Activated CD8-positive, alpha-beta memory T cell treated with anti-CD3 and anti-CD28 coated beads for 48 hours (primary cell): Measurements from ENCODE around the gene DCAF16.

Source experiments
- DNase-seq, 3 experiments: peaks; one replicate each; pipeline ENCODE4 v3.0.0-alpha.2; 2020; ENCODE audit warnings: low read depth in 2 of 3, low spot score in 2 of 3

Gene DCAF16

DNA sequence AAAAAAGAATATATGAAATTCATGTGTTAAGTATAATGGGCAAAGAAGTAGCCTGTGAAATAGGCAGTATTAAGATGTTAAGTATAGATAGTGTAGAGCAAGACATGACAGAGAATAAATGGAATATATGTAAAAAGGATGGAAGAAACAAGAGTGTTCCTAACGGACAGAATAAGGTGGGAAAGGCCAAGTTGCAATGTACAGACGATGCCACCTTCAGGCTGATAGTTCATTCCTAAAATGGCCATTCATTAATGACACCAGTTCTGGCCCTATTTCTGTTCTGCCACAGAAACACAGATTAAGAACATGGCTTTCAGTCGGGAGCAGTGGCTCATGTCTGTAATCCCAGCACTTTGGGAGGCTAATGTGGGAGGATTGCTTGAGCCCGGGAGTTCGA, 24.7 kb downstream of the DCAF16 start:
- DNase-seq = no peak

DNA sequence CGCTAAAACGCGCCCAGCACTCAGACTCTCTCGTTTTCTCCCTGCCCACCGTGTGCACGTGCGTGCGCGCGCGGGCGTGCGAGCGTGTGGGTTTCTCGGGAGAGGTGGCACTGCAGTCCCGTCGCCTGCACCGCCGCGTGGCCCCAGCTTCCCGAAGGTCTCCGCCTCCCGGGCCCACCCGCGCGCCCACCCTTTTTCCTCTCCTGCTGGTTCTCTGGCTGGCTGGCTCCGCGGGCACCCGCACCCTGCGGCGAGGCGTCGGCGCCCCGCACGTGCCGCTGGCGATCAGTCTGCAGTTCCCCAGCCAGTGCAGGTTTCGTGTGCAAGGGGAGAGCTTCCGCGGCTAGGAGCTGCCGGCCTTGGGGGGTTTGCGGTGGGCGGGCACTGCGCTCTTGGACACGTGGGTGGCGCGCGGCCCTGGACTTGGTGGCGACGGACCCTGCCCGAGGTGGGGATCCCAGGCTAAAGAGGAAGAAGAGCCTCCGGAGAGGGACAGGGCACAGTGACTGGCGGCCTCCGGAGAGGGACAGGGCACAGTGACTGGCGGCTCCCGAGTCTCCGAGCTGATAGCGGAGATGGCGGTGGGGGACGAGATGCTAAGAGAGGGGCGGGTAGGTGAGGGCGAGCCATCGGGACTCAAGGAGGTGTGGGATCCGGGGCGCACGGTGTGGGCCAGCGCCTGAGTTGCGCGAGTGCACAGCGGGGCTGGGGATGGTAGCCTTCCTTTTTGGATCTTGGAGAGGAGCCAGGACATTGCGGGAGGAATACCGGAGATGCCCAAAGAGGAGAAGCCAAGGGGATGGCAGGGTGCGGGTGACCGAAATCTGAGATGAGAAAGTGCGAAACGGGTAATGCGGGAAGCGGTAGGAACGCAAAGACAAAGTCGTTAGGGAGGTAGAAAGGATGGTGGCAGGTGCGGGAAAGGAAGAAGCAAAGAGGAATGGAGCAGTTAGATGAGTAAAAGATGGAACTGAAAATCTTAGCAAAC, 29.0 kb downstream of the DCAF16 start, which contains the start of gene FAM184B:
FAM184B (minus strand) TSS at position 322 of the 988 bp plus-strand sequence. CDS start 322 bp downstream, outside the sequence.
- DNase-seq = no peak

DNA sequence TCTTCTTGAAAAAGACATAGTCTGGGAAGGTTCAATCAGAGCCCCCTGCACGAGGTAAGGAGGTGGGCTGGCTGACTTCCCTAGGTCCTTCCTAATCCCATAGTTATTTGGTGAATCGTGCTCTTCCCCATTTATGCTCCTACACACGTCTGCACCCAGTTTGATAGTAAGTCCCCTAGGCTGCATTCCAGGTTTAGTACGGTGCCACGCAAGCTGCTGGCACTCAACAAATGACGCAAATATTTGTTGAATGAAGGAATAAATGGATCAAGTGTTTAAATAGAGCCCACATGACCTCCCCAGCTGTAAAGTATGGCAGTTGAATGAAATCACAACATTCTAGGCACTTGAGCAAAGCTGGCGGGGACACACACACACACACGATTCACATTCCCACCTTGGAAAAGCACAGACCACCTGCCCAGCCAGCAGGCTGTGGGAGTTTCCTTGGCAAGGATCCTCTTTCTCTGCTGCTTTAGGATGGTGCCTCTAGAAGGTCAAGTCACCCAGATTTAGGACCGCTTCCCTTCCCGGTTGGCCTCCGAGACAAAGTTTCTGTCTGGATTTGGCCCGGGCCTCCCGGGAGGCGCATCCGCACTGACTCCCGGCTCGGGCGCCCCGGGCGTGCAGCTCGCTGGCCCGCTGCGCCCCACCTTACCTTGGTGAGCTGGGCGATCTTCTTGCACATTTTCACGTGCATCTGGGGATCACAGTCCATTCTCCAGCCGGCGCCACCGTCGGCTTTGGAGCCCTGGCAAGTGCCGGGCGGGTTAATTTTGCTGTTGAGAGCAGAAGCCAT, 29.9 kb downstream of the DCAF16 start:
- DNase-seq = no peak

DNA sequence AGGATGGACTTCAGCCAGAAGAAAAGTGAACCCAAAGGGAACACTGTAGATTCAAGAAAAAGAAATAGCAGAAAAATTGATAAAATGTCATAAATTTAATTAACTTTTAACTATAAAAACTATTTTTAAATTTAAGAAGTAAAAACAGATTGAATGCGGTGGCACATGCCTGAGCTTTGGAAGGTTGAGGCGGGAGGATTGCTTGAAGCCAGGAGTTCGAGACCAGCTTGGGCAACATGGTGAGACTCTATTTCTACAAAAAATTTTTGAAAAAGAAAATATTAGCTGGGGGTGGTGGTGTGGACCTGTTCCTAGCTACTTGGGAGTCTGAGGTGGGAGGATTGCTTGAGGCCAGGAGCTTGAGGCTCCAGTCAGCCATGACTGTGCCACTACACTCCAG, 32.1 kb downstream of the DCAF16 start:
- no peak for DNase-seq

DNA sequence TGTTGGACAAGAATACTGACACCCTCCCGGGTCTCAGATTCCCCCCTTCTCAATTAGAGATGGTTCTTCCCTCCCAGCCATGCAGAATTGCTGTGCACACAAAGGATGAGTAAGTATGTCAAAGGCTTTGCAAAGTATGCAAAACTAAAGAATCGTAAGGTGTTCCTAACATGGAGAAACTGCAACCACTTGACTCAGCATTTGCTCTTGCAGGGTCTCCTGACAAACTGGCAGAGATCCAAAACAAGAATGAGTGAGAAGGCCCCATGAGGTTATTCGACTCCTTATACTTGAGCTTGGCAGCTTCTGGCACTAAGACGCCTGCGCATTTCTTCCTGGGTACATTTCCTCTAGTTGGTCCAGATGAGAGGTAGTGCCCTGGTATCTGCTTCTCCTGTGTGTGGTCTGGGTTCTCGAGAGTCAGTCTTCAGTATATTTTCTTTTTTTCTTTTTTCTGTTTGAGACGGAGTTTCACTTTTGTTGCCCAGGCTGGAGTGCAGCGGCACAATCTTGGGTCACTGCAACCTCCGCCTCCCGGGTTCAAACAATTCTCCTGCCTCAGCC, 37.3 kb downstream of the DCAF16 start:
- DNase-seq = no peak

DNA sequence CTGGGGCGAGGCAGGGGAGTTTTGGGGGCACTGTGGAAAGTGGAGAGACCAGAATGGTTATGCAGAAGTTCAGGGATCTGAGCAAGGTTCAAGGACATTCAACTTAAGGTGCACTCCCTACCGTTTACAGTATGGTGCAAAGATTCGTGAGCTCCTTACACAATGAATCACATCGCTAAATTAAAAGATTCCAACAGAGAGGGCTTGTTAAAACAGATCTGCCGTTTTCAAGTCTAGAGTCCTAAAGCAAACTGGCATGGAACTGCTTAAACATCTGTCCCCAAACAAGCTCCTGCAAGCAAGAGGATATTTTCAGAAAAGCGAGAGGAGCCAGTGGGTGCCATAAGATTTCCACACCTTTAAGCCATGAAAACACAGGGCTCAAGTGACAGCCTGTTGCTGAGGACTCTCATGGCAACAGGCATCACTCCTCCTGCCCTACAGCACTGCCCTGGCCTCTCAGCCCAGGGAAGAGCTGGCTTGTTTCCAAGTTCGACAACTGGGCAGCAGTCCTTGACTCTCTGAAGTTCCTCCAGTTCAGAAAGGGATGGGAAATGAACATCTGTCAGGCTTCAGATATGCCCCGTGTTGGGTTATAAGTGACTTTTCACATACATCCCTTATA, 39.2 kb downstream of the DCAF16 start:
- DNase-seq = no peak

DNA sequence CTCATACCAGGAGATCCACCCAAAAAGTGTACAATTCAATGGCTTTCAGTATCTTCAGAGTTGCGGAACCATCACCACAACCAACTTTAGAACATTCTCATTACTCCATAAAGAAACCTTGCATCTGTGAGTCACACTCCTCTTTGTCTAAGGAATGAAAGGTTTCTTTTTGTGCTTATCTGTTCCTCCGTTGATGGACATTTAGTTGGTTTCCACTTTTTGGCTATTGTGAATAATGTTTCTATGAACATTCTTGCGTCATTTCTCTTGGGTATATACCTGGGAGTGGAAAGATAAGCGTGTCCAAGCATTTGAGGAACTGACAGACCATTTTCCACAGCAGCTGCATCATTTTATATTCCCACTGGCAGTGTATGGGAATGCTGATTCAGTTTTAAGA, 39.7 kb downstream of the DCAF16 start:
- DNase-seq = no peak

DNA sequence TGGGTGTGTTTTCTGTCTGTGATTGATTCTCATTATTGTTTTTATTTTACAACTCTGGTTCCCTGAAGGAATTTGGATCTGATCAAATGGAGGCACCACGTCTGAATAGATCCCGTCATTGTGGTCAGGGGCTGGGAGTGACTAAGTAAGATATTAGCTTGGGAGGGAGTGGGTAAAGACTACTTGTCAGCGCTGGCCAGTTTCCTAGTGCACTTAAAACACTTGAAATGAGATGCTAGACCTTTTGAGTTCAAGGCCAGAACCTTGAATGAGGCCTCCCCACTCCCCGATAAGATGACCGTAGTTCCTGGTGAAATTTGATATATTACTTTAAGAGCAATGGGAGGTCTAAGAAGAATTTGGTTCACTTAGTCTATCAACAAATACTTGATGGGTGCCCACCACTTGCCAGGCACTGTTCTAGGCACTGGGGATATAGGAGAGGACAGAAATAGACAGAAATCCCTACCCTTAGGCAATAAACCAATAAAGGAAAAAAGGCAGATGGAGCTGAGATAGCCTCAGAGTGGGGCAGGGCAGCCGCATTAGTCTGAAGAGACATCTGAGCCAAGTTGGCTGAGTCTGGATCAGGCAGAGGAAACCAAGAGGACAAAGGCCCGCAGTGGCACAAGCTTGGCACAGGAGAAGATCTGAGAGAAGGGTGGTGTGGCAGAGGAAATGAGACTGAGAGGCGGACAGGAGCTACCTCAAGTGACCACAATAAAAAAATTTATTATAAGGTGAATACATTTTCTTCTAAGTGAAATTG, 41.0 kb downstream of the DCAF16 start:
- no peak for DNase-seq

DNA sequence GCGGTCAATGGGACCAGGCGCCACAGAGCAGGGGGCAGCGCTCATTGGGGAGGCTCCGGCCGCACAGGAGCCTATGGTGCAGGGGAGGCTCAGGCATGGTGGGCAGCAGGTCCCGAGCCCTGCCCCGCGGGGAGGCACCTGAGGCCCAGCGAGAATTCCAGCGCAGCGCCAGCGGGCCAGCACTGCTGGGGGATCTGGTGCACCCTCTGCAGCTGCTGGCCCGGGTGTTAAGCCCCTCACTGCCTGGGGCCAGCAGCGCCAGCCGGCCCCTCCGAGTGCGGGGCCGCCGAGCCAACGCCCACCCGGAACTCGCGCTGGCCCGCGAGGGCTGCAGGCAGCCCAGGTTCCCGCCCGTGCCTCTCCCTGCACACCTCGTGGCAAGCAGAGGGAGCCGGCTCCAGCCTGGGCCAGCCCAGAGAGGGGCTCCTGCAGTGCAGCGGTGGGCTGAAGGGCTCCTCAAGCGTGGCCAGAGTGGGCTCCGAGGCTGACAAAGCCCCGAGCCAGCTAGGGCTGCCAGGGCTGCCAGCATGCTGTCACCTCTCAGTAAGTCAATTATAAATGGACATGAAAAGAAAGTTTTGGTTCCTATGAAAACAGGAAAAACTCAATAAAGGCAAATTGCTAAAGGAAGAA, 43.6 kb downstream of the DCAF16 start:
- no peak for DNase-seq

DNA sequence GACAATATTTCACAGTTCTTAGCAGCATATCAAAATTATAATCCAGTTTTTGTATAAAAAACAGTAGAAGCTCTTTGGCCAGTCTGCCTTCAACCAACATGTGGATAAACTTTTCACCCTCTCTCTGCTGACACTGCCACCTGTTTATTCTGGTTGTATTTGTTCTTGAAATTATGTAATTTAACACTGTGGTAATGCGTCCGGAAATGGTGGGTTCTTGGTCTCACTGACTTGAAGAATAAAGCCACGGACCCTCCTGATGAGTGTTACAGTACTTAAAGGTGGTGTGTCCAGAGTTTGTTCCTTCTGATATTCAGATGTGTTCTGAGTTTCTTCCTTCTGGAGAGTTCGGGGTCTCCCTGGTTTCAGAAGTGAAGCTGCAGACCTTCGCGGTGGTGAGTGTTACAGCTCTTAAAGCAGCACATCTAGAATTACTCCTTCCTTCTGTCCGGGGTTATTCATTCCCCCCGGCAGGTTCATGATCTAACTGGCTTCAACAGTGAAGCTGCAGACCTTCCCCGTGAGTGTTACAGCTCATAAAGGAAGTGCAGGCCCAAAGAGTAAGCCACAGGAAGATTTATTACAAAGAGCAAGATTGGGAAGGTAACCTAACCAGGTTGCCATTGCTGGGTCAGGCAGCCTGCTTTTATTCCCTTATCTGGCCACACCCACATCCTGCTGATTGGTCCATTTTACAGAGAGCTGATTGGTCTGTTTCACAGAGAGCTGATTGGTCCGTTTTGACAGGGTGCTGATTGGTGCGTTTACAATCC, 44.9 kb downstream of the DCAF16 start:
- no peak for DNase-seq

DNA sequence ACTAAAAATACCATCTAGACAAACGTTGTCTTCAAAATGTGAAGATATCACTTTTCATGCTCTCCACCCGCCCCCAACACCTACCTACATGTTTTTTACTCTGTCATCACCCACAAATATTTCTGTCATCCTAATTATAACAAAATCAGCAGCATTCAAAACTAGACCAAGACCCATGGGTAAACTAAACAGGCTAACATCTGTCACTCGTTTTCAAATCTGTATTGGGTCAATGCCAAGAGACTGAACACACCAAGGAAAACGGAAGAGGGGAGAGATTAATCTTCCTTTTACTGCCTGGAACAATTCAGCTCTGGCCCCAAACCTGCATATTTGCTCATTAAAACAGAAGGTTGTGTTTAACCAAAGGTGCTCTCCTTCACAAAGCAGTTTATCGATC, 46.6 kb downstream of the DCAF16 start:
- DNase-seq = no peak

DNA sequence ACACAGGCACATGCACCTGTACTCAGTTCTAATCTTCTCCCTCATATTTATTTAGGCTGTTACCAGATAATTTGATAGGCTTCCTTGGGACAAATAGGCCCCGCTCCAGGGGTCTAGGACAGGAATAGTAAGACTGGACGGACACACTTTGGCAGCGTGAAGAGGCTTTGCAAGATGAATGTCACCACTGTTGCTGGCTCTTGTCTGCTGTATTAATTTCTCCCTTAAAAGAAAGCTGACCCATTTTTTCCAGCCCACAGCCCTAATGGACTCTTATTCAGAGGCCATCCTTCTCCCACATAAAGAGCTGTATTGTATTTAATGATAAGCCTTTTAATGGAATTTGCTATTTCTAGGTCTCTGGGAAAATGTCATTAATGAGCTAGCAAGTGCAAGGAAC, 47.1 kb downstream of the DCAF16 start:
- DNase-seq = no peak

DNA sequence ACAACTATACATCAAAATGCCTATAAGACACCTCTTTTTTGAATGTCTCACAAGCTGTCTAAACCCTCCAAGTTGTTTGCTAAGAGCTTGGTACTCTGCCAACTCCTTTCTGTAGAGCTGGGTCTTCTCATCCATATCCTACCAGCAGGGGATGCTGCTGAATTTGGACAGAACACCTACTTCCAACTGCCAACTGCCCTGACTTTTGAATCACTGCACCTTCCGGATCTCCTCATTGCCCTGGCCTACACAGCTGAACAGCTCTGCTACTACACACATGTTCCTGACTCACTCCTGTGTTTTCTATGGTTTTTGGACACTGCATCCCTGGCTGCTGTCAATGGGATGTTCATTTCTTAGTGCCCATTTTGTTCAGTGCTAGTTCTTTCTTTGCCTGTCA, 47.8 kb downstream of the DCAF16 start:
- no peak for DNase-seq

DNA sequence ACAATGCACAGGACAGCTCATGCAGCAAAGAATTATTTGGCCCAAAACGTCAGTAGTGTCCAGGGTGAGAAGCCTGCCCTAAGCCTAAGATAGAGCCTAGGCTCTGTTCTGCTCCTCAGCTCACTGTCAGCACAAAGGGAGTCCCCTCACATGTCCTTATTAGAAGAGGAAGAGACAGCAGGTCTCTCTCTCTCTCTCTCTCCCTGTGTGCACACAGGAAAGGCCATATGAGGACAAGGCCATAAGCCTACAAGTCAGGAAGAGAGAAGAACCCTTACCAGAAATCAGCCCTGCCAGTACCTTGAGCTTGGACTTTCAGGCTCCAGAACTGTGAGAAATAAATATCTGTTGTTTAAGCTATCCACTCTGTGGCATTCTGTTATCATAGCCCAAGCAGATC, 49.5 kb downstream of the DCAF16 start:
- DNase-seq = no peak

DNA sequence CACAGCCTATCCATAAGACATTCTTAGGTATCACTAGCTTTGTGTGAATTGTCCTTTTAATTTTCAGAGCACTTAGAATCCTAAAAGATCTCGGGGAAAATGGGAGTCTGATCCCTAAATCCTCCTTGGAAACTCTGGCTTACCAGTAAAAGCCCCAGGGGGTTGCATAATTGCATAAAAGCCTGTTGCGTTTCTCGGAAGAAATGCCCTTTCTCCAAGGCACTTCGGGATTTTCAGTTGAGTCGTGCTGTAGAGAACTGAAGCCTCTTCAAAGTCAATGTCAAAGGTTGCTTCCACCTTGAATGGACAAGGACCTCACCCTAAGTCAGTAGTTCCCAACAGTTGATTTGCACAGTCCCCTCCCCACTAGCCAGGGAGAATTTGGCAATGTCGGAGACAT, 49.9 kb downstream of the DCAF16 start:
- no peak for DNase-seq

DNA sequence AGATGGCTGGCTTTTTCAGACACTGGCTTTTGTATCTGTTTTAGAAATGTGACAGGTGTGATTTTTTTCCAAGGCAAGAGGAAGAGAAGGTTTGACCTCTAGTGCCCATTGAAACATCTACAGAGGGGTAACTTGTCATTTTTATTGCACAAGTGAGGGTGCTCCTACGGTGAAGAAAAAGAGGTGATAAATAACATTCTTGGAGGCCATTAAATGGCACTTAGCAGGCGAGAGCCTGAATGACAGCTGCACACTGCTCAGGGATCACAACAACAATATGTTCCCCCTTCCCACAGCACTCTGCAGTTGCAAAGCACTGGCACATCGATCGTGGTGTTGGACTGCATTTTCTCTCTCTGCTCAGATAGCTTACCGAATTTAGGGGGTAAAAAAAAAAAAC, 52.1 kb downstream of the DCAF16 start:
- no peak for DNase-seq

DNA sequence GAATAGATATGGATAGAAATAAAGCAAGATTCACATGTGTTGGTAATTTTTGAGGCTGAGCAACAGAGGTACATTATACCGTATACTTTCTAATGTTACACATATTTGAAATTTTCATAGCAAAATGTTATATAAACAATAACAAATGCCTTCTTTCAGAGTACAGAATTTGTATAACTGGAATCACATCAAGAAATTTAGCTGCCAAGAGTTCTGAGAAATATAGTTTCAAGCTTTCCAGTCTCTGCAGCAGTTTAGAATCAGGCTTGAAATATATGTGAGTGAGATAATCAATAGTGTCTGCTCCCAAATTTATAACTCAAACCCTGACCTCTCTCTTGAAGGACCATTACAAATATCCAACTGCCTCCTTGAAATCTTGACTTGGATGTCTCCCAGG, 52.9 kb downstream of the DCAF16 start:
- DNase-seq = no peak

DNA sequence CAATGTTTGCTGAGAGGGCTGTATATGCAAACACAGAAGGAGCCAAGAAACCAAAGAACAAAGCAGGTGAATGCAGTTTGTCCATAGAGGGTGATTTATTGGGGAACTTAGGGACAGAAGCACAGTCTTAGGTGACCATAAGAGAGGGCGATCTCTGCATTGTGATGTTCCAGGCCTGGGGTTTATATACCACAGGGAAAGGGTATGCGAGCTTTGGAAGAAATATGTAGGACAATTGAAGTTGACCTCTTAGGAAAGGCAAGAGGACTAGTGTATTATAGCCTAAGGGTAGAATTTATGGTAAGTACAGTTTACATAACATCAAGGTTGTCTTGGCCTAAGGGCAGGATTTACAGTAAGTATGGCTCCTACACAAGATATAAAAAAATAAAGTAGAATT, 56.9 kb downstream of the DCAF16 start:
- no peak for DNase-seq
